HG02884 (cell line): ENCODE measurements around the gene UMODL1.

Experiments
- ATAC-seq: cut with Tn5 transposase; IDR thresholded peaks from one replicate; pipeline ENCODE4 v1.9.1; 2021; ENCODE audit warnings: mild to moderate bottlenecking, moderate library complexity; ENCODE audit not compliant: unreplicated experiment

The UMODL1 gene

DNA sequence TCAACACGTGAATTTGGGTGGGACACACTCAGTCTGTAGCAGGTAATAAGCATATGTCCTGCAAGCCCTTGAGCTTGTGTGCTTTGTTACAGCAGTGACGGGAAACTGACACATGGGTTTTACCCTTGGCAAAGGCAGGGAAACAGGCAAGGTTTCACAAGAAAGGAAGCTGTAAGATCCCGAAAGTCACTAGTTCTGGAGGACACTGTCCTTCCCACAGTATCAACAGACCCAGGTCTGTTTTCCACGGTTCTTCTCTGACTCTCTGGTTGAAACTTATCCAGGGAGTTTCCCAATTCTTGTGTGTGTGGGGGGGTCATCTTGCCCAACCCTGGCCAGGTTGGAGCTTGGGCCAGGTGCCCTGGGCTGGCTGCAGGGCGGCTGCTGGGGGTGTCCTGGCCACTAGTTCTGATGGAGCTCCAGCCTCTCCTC lies 31.6 kb upstream of the UMODL1 start:
- ATAC-seq, result no peak

DNA sequence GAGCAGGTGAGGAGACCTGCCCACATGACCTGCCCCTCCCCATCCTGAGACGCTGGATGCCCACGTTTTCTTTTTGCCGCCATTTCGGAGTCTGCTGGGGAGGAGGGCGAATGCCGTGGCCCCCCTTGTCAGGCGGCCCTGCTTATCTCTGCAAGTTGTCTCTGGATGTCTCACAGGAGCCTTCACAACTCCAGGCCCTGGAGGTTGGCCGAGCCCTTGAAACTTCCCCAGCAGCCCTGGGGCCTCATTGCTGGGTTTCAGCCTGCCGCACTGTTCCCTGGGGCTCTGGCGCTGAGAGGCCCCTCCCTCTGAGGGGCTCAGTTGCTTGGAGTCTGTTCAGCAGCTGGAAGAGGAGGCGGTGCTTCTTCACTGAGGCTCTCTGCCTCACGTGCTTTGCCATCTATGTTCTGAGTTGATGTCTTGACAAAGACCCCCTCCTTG lies 31.2 kb upstream of the UMODL1 start:
- ATAC-seq, result no peak

DNA sequence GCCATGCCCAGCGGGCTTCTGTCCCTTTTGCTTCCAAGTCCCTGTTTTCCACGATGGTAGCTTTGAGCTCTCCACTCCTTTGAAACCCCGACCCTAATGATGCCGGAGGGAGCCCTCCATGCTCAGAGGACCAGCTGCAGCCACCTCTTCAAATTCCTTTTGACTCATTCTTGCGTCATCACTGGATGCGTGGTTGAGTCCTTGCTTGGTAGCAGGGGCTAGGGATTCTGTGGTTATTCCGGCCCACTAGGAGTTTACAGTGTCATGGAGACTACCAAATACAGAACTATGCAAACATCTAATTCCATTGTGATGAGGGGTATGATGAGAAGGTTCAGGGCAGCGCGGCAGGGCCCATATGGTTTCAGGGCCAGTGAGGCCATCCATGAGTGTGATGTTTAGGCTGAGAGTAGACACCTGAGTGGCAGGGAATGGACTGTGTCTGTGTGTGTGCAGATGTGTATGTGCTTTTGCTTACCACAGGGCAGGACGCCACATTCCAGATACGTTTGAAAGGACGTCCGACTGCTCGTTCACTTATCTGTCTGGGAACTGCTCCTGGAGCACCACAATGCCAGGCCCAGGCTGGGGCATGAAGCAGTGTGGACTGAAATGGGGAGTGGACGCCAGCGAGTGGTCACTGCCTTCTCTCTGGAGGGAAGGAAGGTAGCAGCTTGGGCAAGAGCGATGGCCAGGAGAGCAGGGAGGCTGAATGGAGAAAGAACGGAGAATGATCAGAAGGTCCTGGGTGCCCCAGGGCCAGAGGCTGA lies 30.5 kb upstream of the UMODL1 start:
- no peak for ATAC-seq

DNA sequence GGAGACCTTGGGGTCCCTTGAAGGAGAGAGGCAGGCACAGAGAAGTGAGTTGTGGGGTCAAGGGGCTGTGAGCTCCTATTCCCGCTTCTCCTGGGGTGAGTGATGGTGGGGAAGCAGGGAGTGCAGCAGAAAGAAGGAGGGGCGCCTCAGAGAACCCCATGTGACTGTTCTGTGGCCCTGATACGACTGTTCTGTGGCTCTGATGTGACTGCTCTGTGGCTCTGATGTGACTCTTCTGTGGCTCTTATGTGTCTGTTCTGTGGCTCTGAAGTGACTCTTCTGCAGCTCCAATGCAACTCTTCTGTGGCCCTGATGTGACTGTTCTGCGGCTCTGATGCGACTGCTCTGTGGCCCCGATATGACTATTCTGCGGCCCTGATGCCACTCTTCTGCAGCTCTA lies 29.9 kb upstream of the UMODL1 start:
- ATAC-seq, result no peak

DNA sequence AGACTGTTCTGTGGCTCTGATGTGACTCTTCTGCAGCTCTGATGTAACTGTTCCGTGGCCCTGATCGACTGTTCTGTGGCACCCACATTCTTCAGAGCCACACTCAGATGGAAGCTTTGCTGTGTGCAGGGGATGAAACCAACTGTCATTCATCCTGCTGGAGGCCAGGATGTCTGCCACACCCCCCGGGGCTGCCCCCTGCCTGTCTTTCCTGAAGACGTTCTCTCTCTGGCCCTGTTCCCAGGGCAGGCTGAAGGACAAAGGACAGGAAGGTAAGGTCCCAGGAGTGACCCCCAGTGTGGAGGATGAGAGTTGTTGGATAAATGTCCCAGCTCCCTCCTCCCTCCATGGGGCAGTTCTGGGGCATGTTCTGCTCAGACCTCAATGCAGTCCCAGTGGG lies 29.4 kb upstream of the UMODL1 start:
- ATAC-seq, result no peak

DNA sequence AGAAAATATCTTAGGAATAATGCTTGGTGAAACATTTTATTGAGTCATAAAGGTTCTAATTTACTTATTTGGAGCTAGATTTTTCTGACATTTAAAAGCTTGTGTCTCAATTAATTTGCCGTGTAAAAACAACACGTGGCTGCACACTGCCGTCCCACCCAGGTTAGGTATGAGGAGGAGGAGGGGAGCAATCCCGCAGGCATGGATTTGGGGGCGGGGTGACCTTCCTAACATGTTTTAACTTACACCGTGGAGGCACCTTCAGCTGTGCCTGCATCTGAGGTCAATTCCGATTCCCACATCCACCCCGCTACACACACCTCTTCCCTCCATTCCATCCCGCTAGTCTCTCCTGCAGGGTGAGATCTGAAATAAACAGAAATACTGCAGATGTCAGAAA lies 28.5 kb upstream of the UMODL1 start:
- ATAC-seq, result no peak

DNA sequence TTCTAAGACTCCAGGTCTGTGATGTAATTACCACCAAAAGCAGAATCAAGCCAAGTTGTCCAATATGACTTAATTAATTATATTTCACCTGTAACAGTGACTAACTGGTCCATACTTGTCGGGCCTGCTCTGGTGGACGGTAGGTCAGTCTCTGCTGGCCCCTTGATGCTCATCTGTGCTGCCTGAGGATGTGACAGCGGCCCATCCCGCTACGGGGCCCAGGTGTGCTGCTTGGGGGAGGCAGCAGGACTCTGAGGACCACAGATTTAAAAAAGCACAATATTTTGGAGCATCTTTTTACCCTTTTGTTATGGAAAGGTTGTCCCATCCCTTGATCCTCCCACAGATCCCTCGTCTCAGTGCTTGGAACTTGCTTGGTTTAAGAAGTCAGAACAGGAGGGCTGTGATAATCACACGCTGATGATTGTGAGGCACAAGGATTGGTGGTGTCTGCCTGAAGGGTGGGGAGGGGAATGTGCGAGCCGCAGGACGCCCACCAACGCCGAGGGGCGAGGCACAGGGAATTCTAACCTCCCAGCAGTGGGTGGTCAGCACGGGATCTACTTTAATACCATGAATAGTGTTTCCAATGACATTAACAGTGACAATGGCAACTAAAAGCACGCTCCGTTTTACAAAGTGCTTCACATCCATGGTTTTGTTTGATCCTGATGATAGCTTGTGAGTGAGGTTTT lies 27.8 kb upstream of the UMODL1 start:
- ATAC-seq, result no peak

DNA sequence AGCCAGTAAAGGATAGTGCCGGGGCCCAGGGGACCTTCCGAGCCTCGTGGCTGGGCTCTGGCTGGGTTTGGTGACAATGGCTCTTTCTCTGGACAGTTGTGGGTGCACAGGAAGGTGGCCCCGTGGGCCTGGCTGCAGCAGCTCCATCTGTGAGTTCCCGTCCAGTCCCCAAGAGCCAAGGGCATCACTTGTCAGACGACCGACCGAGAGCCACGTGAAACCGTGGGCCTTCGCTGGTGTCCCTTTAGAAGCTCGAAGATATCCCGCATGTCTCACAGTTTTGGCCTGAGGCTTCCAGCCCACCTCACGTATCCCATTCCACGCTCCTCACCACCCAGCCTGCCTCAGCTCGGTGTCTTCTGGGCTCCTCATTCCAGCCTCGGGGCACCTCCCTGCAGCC lies 27.2 kb upstream of the UMODL1 start:
- ATAC-seq, result no peak

DNA sequence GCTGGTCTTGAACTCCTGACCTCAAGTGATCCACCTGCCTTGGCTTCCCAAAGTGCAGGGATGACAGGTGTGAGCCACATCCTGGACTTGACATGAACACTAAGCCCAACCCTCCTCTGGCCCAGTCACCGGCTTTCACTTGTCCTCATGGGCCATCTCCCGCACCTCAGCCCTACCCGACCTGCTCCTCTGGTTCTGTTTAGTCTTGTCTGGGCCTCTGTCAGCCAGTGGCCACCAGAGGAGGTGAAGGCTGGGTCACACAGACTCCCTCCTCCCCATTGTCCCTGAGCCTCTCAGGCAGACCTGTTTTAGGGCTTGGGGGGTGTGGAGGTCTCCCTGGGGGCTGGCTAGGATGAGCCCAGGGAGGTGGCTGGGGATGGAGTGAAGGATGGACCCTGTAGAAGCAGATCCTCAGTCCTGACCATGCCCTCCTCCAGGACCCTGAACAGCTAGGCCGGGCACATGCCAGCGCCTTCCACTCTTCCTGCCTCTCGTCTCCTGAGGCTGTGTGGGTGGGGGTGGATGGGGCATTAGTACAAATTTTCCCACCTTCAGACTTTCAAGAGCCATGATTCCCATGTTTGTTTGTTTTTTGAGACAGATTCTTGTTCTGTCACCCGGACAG lies 26.1 kb upstream of the UMODL1 start:
- no peak for ATAC-seq

DNA sequence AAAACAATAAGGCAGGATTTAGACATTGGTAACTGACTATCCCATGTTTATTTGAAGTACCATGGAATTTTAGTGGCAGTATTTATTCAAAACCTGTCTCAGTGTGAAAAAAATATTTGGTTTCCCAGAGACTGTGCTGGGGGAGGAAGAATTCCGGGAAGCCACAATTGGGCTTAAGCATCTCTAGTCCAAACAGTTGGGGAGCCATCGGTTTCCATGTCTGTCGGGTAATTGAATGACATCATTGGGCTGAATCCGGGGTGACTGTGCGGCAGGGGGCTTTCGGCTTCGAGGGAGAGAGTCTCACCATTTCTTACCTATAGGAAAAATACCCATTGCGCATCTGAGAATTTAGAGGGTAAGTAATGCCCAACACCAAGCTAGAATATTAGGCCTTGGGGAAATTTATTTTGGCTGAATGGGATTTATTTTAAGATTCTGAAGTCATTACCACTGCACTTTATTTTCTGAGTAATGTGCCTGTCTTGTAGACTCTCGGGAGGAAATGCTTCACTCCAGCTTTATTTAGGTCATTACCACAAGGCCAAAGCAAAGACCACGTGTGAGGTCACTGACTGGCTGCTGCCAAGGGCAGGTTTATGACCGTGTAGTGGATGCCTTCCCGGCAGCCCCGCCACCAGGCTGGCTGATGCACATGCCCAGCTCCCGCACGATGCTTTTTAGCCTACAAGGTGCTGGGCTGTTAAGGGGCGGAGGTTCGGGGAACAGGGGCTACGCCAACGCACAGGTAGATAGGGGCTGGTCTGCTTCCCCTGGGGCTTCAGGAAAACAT lies 23.1 kb upstream of the UMODL1 start:
- ATAC-seq, result no peak

DNA sequence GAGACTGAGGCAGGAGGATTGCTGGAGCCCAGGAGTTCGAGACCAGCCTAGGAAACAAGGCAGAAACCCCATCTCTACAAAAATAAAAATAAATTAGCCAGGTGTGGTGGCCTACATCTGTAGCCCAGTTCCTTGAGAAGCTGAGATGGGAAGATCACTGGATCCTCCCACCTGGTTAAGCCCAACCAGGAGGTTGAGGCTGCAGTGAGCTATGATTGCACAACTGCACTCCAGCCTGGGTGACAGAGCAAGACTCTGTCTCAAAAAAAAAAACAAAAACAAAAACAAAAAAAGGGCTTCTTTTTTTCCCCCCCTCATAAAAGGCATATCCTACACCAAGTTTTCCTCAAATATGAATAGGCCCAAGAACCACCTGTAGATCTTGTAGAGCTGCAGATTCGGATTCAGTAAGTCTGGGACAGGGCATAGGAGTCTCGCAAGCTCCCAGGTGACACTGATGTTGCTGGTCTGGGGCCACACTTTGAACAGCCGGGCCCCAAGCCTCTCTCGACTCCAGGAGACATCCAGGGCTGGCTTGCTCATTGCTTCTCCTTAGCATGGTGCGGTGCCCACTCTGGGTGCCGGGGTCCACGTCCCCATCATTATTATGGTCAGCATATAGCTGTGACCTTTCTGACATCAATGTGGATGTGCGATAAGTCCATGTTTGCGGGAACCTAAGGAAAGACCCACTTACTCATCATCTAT lies 22.1 kb upstream of the UMODL1 start:
- ATAC-seq, result no peak

DNA sequence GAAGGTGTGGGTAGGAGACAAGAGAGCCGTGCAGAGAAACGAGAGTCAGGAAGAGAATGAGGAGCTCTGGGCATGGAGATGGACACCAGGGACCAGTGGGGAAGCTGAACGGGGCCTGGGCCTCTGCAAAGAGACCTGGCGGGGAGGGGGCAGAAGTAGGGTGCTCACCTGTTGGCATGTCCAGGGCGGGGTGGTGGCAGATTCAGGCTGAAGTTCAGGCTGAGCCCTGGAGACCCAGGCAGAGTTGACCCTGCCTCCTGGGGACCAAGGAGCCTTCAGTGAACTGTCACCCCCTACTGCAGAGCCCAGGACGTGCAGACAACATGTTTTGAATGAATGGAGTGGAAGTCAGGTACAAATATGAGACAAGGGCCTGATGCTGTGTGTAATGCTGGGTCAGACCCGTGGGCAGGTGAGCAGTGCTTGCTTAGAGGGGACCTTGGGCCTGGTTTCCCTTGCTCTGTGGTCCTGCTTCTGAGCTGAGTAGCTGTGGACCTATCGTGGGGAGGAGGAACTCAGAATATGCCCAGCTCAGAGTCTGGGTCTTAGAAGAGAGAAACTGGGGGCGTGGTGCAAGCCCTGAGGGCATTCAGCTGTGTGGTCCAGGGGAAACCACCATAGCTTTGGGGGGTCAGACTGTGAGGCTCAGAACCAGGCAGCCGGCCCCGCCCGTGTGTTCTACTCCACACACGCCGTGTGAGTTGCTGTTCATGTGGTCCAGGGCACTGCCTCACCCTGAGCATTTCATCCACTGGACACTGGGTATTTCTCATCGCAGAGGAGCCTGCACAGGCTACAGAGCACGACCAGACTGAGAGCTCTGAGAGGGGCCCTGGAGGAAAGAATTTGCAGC lies 21.3 kb upstream of the UMODL1 start:
- ATAC-seq, result no peak

DNA sequence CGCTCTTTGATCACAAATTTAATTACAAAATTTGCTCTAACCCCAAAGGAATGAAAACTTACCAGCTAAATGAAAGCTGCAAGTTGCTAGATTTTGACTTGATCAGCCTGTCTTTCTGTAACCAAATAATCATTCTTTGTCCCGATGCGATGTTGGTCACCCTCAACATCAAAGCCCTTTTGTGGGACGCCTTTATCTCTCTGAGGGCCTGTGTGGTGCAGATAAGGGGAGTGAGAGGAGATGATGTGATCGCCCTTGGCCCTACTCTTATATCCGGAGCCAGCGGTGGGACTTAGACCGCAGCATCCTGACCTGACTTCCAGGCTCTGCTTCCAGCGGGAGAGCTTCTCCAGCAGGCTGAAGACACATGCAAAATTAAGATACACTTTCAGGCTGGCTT lies 19.3 kb upstream of the UMODL1 start:
- ATAC-seq, result no peak

DNA sequence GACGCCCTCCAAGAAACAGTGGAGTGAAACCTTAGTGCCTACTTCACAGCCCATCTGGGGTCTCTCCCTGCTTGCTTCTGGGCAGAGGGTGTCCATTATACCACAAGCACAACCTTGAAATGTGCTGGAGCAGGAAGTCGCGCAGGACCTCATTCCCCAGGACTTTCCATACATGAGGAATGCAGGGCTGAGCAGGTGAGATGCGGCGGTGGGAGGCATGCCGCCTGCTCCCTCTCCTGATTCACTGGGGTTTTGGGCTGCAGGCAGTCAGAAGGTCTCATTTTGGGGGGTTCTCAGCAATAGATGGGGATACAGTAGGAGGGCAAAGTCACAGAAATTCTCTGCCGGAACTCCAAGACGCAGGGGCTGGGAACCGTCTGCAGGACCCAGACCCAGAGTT lies 15.7 kb upstream of the UMODL1 start:
- no peak for ATAC-seq

DNA sequence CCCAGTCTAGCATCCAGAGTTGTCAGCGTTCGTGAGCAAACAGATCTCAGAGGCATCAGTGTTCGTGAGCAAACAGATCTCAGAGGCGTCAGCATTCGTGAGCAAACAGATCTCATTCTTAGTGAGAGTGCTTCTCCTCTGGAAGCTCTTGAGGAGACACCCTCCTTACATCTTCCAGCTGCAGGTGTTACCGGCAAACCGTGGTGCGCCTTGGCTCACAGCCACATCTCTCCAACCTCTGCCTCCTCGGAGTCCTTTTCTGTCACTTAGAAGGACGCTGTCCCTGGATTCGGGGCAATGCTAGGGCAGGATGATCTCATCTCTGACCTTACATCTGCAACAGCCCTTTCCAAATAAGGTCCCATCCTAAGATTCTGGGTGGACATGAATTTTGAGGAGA lies 14.6 kb upstream of the UMODL1 start:
- ATAC-seq, result no peak

DNA sequence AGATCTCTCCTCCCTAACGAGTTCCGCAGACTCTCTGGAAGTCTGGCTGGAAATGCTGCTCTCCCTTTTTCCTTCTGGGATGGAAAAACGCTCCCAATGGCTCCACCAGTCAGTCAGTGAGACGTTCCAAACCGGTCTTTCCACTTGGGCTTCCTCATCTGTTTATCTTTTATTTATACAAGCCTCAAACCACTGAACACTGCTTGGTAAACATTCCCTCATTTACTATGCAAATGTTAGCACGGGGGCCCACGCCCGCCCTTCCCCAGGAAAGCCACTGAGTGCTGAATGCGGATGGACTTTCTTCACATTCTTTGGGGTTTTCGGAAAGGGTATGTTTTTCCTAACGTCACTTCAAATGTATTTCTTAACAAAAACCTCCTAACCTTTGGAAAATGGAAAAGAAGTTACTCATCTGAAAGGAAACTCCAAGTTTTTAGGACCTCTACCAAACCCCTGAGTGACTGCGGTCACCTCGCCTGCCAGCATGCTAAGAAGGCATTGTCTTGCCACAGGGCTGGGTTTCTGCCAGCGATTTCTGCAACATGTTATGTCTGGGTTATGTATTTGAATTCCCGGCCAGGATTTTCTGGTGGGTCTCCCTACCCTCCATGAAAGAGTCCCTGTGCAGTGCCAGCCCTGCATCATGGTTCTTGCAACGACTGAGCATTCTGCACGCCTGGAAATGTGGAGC lies 14.0 kb upstream of the UMODL1 start:
- no peak for ATAC-seq

DNA sequence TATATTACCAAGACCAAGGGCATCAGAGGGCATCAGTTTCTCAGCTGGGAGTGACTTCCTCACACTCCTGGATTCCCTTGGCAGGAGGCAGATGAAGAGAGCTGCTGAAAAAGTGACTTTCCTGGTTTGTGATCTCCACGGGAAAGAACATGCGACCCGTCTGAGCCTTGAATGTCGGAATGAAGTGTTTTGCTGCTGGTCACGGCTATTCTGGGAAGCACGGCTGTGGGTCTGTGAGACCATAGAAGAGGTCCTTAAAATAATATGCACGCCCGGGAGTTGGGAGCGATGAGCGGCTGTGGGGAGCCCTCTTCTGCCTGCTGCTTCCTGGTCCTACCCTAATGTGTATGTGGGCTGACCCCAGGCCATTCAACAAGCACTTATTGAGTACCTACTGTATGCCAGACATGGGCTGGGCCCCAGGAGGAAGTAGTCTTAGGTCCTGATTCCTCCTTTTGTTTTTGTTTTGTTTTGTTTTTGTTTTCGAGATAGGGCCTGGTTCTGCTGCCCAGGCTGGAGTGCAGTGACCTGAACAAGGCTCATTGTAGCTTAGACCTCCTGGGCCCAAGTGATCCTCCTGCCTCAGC lies 13.2 kb upstream of the UMODL1 start:
- ATAC-seq, result no peak

DNA sequence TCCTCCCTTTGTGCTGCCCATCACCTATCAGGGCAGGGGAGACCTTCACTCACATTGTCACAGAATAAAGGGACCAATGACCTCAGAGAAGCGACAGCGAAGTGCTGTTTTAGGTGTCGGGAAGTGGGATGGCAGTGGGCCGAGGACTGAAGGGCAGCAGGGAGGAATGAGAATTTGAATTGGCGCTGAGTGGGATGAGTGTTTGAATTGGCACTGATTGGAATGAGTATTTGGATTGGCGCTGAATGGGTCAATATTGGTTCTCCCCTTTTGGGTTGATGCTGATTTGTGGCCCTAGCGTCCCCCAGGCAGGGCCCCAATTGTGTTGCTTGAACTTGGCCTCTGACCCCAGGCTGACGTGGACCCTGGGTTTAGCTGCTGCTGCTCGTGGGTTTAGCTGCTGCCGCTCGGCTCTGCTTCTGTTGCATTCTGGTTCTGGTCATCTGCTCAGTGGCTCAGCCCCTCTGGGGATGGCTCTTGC lies 12.4 kb upstream of the UMODL1 start:
- ATAC-seq, result no peak

DNA sequence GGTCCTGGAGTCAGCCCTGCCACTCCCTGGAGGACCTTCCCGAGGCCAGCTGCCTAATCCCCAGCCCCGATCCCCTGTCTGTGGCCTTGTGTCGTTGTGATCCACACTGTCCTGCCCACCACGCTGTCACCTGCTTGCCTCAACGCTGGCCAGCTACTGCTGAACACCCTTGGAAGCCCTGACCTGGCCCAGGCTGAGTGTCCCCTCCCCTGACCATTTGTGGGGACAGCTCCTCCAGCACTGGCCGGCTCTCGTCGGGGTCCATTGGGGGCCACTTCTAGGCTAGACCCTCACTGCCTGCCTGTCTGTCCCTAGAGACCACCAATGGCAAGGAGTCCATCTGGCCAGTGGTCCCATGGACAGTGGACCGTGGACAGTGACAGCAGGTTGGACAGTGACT lies 12.0 kb upstream of the UMODL1 start:
- ATAC-seq, result no peak
